Keratinocyte (primary cell): Measurements from ENCODE around the gene RFTN1. TPM values are rescaled to one million over a fixed set of nuclear protein-coding genes. Genes with fewer than 3 reads are reported as not detected.

ENCODE experiments used
- DNase-seq: peaks from one replicate; pipeline ENCODE4 v3.0.0-alpha.2; 2011; ENCODE audit warnings: low read depth, missing footprints, low spot score
- FAIRE-seq: peaks from 2 replicates; lab custom pipeline; 2011; peaks lifted over from hg19 to GRCh38; lab: Jason Lieb, UNC
- H2AFZ ChIP-seq: 2 replicates; pipeline ENCODE4 v1.6.0; 2012; ENCODE audit warnings: low read length, control low read depth, inconsistent platforms; ENCODE audit not compliant: control insufficient read depth
- H3K27ac ChIP-seq: 2 replicates; pipeline ENCODE4 v1.5.1; 2011; ENCODE audit warnings: low read length; ENCODE audit not compliant: control insufficient read depth, insufficient read depth
- H3K27me3 ChIP-seq: 3 replicates; pipeline ENCODE4 v1.6.0; 2011; ENCODE audit warnings: low read length; ENCODE audit not compliant: control insufficient read depth, insufficient read depth; ENCODE audit errors: extremely low read depth
- H3K36me3 ChIP-seq, 2 experiments: 2 replicates in 1 of 2; 3 replicates in 1 of 2; pipeline ENCODE4 v1.5.1; 2011; ENCODE audit warnings: low read length in 2 of 2, mild to moderate bottlenecking in 1 of 2; ENCODE audit not compliant: control insufficient read depth in 2 of 2, insufficient read depth in 2 of 2; ENCODE audit errors: extremely low read depth in 1 of 2
- H3K4me1 ChIP-seq: 3 replicates; pipeline ENCODE4 v1.5.1; 2011; ENCODE audit warnings: low read length; ENCODE audit not compliant: control insufficient read depth, insufficient read depth; ENCODE audit errors: extremely low read depth
- H3K4me2 ChIP-seq: 3 replicates; pipeline ENCODE4 v1.6.0; 2011; ENCODE audit warnings: low read depth, low read length; ENCODE audit not compliant: control insufficient read depth, insufficient read depth; ENCODE audit errors: extremely low read depth
- H3K4me3 ChIP-seq, 3 experiments: fragments of 200-600 bp in 1 of 3; sonication (generic) in 1 of 3; 2 replicates in 2 of 3; 3 replicates in 1 of 3; pipeline ENCODE4 v1.5.1; 2011 to 2016; ENCODE audit warnings: low read length in 3 of 3, mild to moderate bottlenecking in 3 of 3, control low read depth in 2 of 3, inconsistent platforms in 1 of 3, low read depth in 1 of 3, mixed read lengths in 1 of 3, mixed run types in 1 of 3, moderate library complexity in 1 of 3; ENCODE audit not compliant: control insufficient read depth in 2 of 3, insufficient read depth in 2 of 3; ENCODE audit errors: extremely low read depth in 1 of 3
- H3K79me2 ChIP-seq: 2 replicates; pipeline ENCODE4 v1.6.0; 2012; ENCODE audit warnings: low read length; ENCODE audit not compliant: control insufficient read depth, insufficient read depth
- H3K9ac ChIP-seq: 3 replicates; pipeline ENCODE4 v1.6.0; 2011; ENCODE audit warnings: low read length; ENCODE audit not compliant: control insufficient read depth, insufficient read depth; ENCODE audit errors: extremely low read depth
- H3K9me1 ChIP-seq: 3 replicates; pipeline ENCODE4 v1.6.0; 2011; ENCODE audit warnings: low read length; ENCODE audit not compliant: control insufficient read depth, insufficient read depth; ENCODE audit errors: extremely low read depth
- H3K9me3 ChIP-seq: 2 replicates; pipeline ENCODE4 v1.5.1; 2012; ENCODE audit warnings: low read depth, low read length; ENCODE audit not compliant: control insufficient read depth
- H4K20me1 ChIP-seq: 3 replicates; pipeline ENCODE4 v1.6.0; 2011; ENCODE audit warnings: low read length; ENCODE audit not compliant: control insufficient read depth, insufficient read depth; ENCODE audit errors: extremely low read depth
- CTCF ChIP-seq, 3 experiments: IDR thresholded peaks in 1 of 3; conservative IDR thresholded peaks in 1 of 3; optimal IDR thresholded peaks in 1 of 3; 2 replicates in 2 of 3; 3 replicates in 1 of 3; pipeline versions ENCODE3 to v1.5.1; 2011; ENCODE audit warnings: low read length in 3 of 3, mild to moderate bottlenecking in 3 of 3, moderate library complexity in 2 of 3, control low read depth in 1 of 3, inconsistent platforms in 1 of 3; ENCODE audit not compliant: insufficient read depth in 2 of 3; ENCODE audit errors: extremely low read depth in 1 of 3
- EZH2 ChIP-seq: IDR thresholded peaks from one replicate; pipeline ENCODE4 v1.6.1; 2012; ENCODE audit warnings: inconsistent platforms, mild to moderate bottlenecking, low read length, moderate library complexity
- dilution Hi-C: fragments of 300-500 bp; cut with MboI; formaldehyde crosslinking; loops from one replicate; pipeline ENCODE4 v1.7.0; 2020; ENCODE audit warnings: low sequenced_read_pairs; ENCODE audit not compliant: extremely low pct_ligation_motif_present
- polyA plus RNA-seq, 5 experiments: library from polyadenylated mRNA; depleted of rRNA in 3 of 5; stranded (reverse) in 3 of 5; stranded (forward) in 1 of 5; unstranded in 1 of 5; fragments of >200 nt; gene quantifications; 1 replicate in 1 of 5; 2 replicates in 3 of 5; 3 replicates in 1 of 5; pipeline versions ENCODE4 v1.2.1 to v1.2.3, GENCODE V29; 2011 to 2012; ENCODE audit warnings: missing spikeins in 2 of 5, low read depth in 1 of 5, low replicate concordance in 1 of 5

RFTN1 gene
- polyA plus RNA-seq, 1 donor (not counting 4 experiments of a cell fraction or from before 2014, with no cell fraction given) = 18.0 TPM

GRCh38 chr3:16514755-16515353 is 1.4 kb upstream of the RFTN1 start:
- H3K79me2 ChIP-seq = peaks cover 27% of the 10 kb centered on the region
- no peak overlapping the region for H3K4me3 ChIP-seq
- peaks cover 0 to 2% of the 10 kb centered on the region in 2 experiments for H3K36me3 ChIP-seq
- FAIRE-seq = no peak
- H2AFZ ChIP-seq = no peak overlapping the region
- no peaks in the 10 kb centered on the region for H4K20me1 ChIP-seq
- H3K9me3 ChIP-seq = no peaks in the 10 kb centered on the region
- H3K4me1 ChIP-seq = peaks cover 20% of the 10 kb centered on the region
- H3K9me1 ChIP-seq = no peaks in the 10 kb centered on the region
- H3K27me3 ChIP-seq = peaks cover 2% of the 10 kb centered on the region
- H3K4me2 ChIP-seq = no peak overlapping the region
- no peak overlapping the region for H3K9ac ChIP-seq
- no peak for DNase-seq
- no peak overlapping the region for H3K27ac ChIP-seq
- dilution Hi-C loops = no loop called here
- TF ChIP-seq CTCF (optimal IDR thresholded peaks at IDR 0.05 in 1 of 3, IDR thresholded peaks at IDR 0.05 in 1 of 3, conservative IDR thresholded peaks at IDR 0.05 in 1 of 3; ENCODE audit: extremely low read depth in 1 of 3, insufficient read depth in 2 of 3, low read length in 3 of 3) (no peak), EZH2 (no peak)

- Histone ChIP-seq H2AFZ (peak overlapping the region; percentile 95), H3K4me1 (peaks cover 20% of the 10 kb centered on the region), H3K27ac (no peak overlapping the region), H3K36me3 (peaks cover 0 to 2% of the 10 kb centered on the region in 2 experiments), H3K27me3 (no peaks in the 10 kb centered on the region), H3K79me2 (peaks cover 31% of the 10 kb centered on the region), H3K4me3 (peak overlapping the region; percentile 72 to 89 (median 83)), H4K20me1 (no peaks in the 10 kb centered on the region), H3K9me1 (no peaks in the 10 kb centered on the region), H3K4me2 (peak overlapping the region; percentile 80), H3K9ac (peak overlapping the region; percentile 61), H3K9me3 (no peaks in the 10 kb centered on the region)
- TF ChIP-seq EZH2 = no peak
- TF ChIP-seq CTCF (optimal IDR thresholded peaks at IDR 0.05 in 1 of 3, IDR thresholded peaks at IDR 0.05 in 1 of 3, conservative IDR thresholded peaks at IDR 0.05 in 1 of 3; ENCODE audit: extremely low read depth in 1 of 3, insufficient read depth in 2 of 3, low read length in 3 of 3) = no peak
- dilution Hi-C loops = no loop called here
- FAIRE-seq (peak; percentile 17), DNase-seq (no peak)
Observed at GRCh38 chr3:16514021-16514700, 662 bp upstream of the RFTN1 start.
